GM23338 (cell line): ENCODE results near the gene NRCAM. TPM values are rescaled to one million over a fixed set of nuclear protein-coding genes. Genes with fewer than 3 reads are reported as not detected.

Experiments
- ATAC-seq: fragments of 200-7000 bp; cut with Tn5 transposase; 3 replicates; pipeline ENCODE4 v1.9.1; 2020
- DNase-seq: peaks from one replicate; pipeline ENCODE4 v3.0.0-alpha.2; 2015; ENCODE audit warnings: low spot score
- H2AFZ ChIP-seq: fragments of 200-600 bp; sonication (generic); 2 replicates; pipeline ENCODE4 v1.8.0; 2016; ENCODE audit warnings: antibody characterized with exemption, mild to moderate bottlenecking, moderate library complexity
- H3F3A ChIP-seq: fragments of 200-600 bp; sonication (generic); replicated peaks from 2 replicates; pipeline ENCODE4 v1.8.0; 2017; ENCODE audit warnings: antibody characterized with exemption, mixed run types, low read depth
- H3K27ac ChIP-seq: fragments of 200-600 bp; sonication (generic); 2 replicates; pipeline ENCODE4 v1.6.1; 2016; ENCODE audit warnings: low read depth
- H3K27me3 ChIP-seq: fragments of 200-600 bp; sonication (generic); 2 replicates; pipeline ENCODE4 v1.8.0; 2016; ENCODE audit warnings: mild to moderate bottlenecking, mixed run types, moderate library complexity; ENCODE audit not compliant: insufficient read depth
- H3K36me3 ChIP-seq: fragments of 200-600 bp; sonication (generic); 2 replicates; pipeline ENCODE4 v1.8.0; 2016; ENCODE audit warnings: mild to moderate bottlenecking; ENCODE audit not compliant: insufficient read depth
- H3K4me1 ChIP-seq: fragments of 200-600 bp; sonication (generic); 2 replicates; pipeline ENCODE4 v1.8.0; 2016; ENCODE audit warnings: mild to moderate bottlenecking, moderate library complexity; ENCODE audit not compliant: insufficient read depth
- H3K4me2 ChIP-seq: fragments of 200-600 bp; sonication (generic); 2 replicates; pipeline ENCODE4 v1.7.1; 2017; ENCODE audit warnings: mixed run types
- H3K4me3 ChIP-seq: fragments of 200-600 bp; sonication (generic); 2 replicates; pipeline ENCODE4 v1.6.1; 2016; ENCODE audit warnings: mixed run types
- H3K79me2 ChIP-seq: fragments of 200-600 bp; sonication (generic); replicated peaks from 2 replicates; pipeline ENCODE4 v1.8.0; 2017; ENCODE audit warnings: mild to moderate bottlenecking; ENCODE audit not compliant: insufficient read depth
- H3K9me2 ChIP-seq: fragments of 200-600 bp; sonication (generic); 2 replicates; pipeline ENCODE4 v1.8.0; 2017; ENCODE audit not compliant: insufficient read depth
- H4K20me1 ChIP-seq: fragments of 200-600 bp; sonication (generic); replicated peaks from 2 replicates; pipeline ENCODE4 v1.8.0; 2017; ENCODE audit warnings: mild to moderate bottlenecking; ENCODE audit not compliant: insufficient read depth
- H3K27ac Mint-ChIP-seq: 2 replicates; pipeline ENCODE4 v1.8.0; 2020; ENCODE audit warnings: inconsistent platforms, mild to moderate bottlenecking, moderate library complexity, mixed read lengths
- H3K27me3 Mint-ChIP-seq: 3 replicates; pipeline ENCODE4 v1.8.0; 2022; ENCODE audit warnings: low read depth, mild to moderate bottlenecking, moderate library complexity, mixed read lengths, inconsistent platforms; ENCODE audit not compliant: insufficient read depth, poor library complexity
- H3K36me3 Mint-ChIP-seq: 3 replicates; pipeline ENCODE4 v1.8.0; 2021; ENCODE audit warnings: low read depth, mild to moderate bottlenecking, inconsistent platforms, moderate library complexity, mixed read lengths
- H3K4me1 Mint-ChIP-seq: 3 replicates; pipeline ENCODE4 v1.8.0; 2020; ENCODE audit warnings: mild to moderate bottlenecking, inconsistent platforms, mixed read lengths
- H3K4me3 Mint-ChIP-seq: 3 replicates; pipeline ENCODE4 v1.8.0; 2021; ENCODE audit warnings: moderate library complexity, mild to moderate bottlenecking, inconsistent platforms, mixed read lengths
- H3K9me3 Mint-ChIP-seq: 3 replicates; pipeline ENCODE4 v1.8.0; 2020; ENCODE audit warnings: moderate library complexity, mild to moderate bottlenecking, inconsistent platforms, mixed read lengths
- CREB1 ChIP-seq: fragments of 250-450 bp; sonication (Bioruptor Pico); IDR thresholded peaks from 2 replicates; pipeline ENCODE4 v1.5.0; 2020; ENCODE audit warnings: low read depth, mild to moderate bottlenecking, moderate library complexity
- ETS1 ChIP-seq: IDR thresholded peaks from 2 replicates; pipeline ENCODE4 v1.6.1; 2016; ENCODE audit warnings: antibody characterized with exemption
- EZH2 ChIP-seq: fragments of 200-600 bp; sonication (generic); IDR thresholded peaks from one replicate; pipeline ENCODE4 v1.8.0; 2017; ENCODE audit warnings: antibody characterized with exemption, mild to moderate bottlenecking, low read depth; ENCODE audit not compliant: unreplicated experiment
- ZNF114 ChIP-seq: fragments of 250-450 bp; sonication (Bioruptor Pico); IDR thresholded peaks from 2 replicates; pipeline ENCODE4 v1.5.0; 2020; ENCODE audit warnings: mild to moderate bottlenecking, moderate library complexity
- ZNF331 ChIP-seq: fragments of 250-450 bp; sonication (Bioruptor Pico); IDR thresholded peaks from 2 replicates; pipeline ENCODE4 v1.5.0; 2020; ENCODE audit warnings: low read depth, mild to moderate bottlenecking, moderate library complexity
- polyA plus RNA-seq: library from polyadenylated mRNA; unstranded; fragments of >200 nt; fragmentation: Nextera tagmentation; extraction: Ambion mirVana; gene quantifications from 2 replicates; pipeline ENCODE4 v1.2.1, GENCODE V29; 2016
- total RNA-seq: library from RNA; depleted of rRNA; stranded (reverse); fragments of >200 nt; shearing (Covaris generic); gene quantifications from 2 replicates; pipeline ENCODE4 v1.2.3, GENCODE V29; 2014

The NRCAM gene
- total and polyA plus RNA-seq, 2 experiments from 2014 or later: 2.5 to 6.8 TPM

GRCh38 chr7:108205311-108205710 lies 250.9 kb downstream of the NRCAM start (continued):
- TF ChIP-seq ETS1: no peak

GRCh38 chr7:108204281-108204796 lies 251.9 kb downstream of the NRCAM start:
- Histone ChIP-seq H3K27me3 (no peaks in the 10 kb centered on the region), H3K9me2 (0 out of 2 replicates have a peak, but pooled peaks cover 4% of the 10 kb centered on the region), H4K20me1 (no peaks in the 10 kb centered on the region), H3K36me3 (no peaks in the 10 kb centered on the region), H3K4me2 (no peak overlapping the region), H3K4me1 (peaks cover 15% of the 10 kb centered on the region), H2AFZ (no peak overlapping the region), H3F3A (no peaks in the 10 kb centered on the region), H3K27ac (no peak overlapping the region), H3K4me3 (no peak overlapping the region), H3K79me2 (no peaks in the 10 kb centered on the region)
- H3K4me1 Mint-ChIP-seq: peaks cover 23% of the 10 kb centered on the region
- H3K27ac Mint-ChIP-seq: no peak overlapping the region
- no peaks in the 10 kb centered on the region; the same call in 2 of the 3 replicates for H3K36me3 Mint-ChIP-seq
- no peak for DNase-seq
- ATAC-seq: no peak; the same call in 2 of the 3 replicates
- peaks cover 2% of the 10 kb centered on the region for H3K27me3 Mint-ChIP-seq
- no peaks in the 10 kb centered on the region for H3K9me3 Mint-ChIP-seq
- TF ChIP-seq CREB1 (CRISPR knock-in tag): no peak
- TF ChIP-seq ZNF114 (CRISPR knock-in tag): no peak
- no peak for TF ChIP-seq ZNF331 (CRISPR knock-in tag)
- TF ChIP-seq EZH2: no peak
- no peak overlapping the region for H3K4me3 Mint-ChIP-seq

GRCh38 chr7:108203537-108203936 lies 252.7 kb downstream of the NRCAM start:
- H3K79me2 ChIP-seq: no peaks in the 10 kb centered on the region
- Mint-ChIP-seq H3K4me3 (no peak overlapping the region), H3K9me3 (no peaks in the 10 kb centered on the region), H3K4me1 (peaks cover 23% of the 10 kb centered on the region), H3K27me3 (peaks cover 2% of the 10 kb centered on the region), H3K36me3 (no peaks in the 10 kb centered on the region; the same call in 2 of the 3 replicates), H3K27ac (no peak overlapping the region; the same call in 1 of the 2 replicates)
- H3K27me3 ChIP-seq: no peaks in the 10 kb centered on the region
- H4K20me1 ChIP-seq: no peaks in the 10 kb centered on the region
- H3K27ac ChIP-seq: no peak overlapping the region
- ATAC-seq (peak; percentile 66), DNase-seq (no peak)
- H3K4me3 ChIP-seq: no peak overlapping the region
- H3K4me1 ChIP-seq: peaks cover 15% of the 10 kb centered on the region
- H2AFZ ChIP-seq: 0 out of 2 replicates have a peak overlapping the region, but pooled peaks have one; percentile 52
- no peak overlapping the region for H3K4me2 ChIP-seq
- 0 out of 2 replicates have a peak, but pooled peaks cover 4% of the 10 kb centered on the region for H3K9me2 ChIP-seq
- no peaks in the 10 kb centered on the region for H3F3A ChIP-seq
- TF ChIP-seq ZNF331 (CRISPR knock-in tag) (no peak), ETS1 (no peak), CREB1 (CRISPR knock-in tag) (no peak)
- no peaks in the 10 kb centered on the region for H3K36me3 ChIP-seq
